GM21737 (cell line): ENCODE measurements around the gene PKHD1.

ENCODE experiments used
- ATAC-seq: cut with Tn5 transposase; IDR thresholded peaks from one replicate; pipeline ENCODE4 v1.9.1; 2021; ENCODE audit warnings: mild to moderate bottlenecking, moderate library complexity; ENCODE audit not compliant: unreplicated experiment

Gene PKHD1

GRCh38 chr6:51578994-51579393 is 508.4 kb downstream of the PKHD1 start:
- ATAC-seq, result no peak

- ATAC-seq, result no peak
Observed at GRCh38 chr6:51578362-51578761, 509.1 kb downstream of the PKHD1 start.

- no peak for ATAC-seq
Observed at GRCh38 chr6:51574040-51574439, 513.4 kb downstream of the PKHD1 start.

- no peak for ATAC-seq
Observed at GRCh38 chr6:51571168-51571567, 516.2 kb downstream of the PKHD1 start.

- no peak for ATAC-seq
Observed at GRCh38 chr6:51570168-51570921, 517.1 kb downstream of the PKHD1 start.

- ATAC-seq, result no peak
Observed at GRCh38 chr6:51569594-51569993, 517.8 kb downstream of the PKHD1 start.

GRCh38 chr6:51568771-51569170 is 518.6 kb downstream of the PKHD1 start:
- ATAC-seq, result no peak

- no peak for ATAC-seq
Observed at GRCh38 chr6:51565472-51565871, 521.9 kb downstream of the PKHD1 start.
